ENCODE measurements around the gene MSMP. TPM values are rescaled to one million over a fixed set of nuclear protein-coding genes. Genes with fewer than 3 reads are reported as not detected.

The MSMP gene
- total and polyA plus RNA-seq, 2 donors (not counting 1 experiment from before 2014, with no cell fraction given), result 2.3 to 3.9 TPM

- peak overlapping the region; percentile 56 for H3K4me2 ChIP-seq (replicated peaks; ENCODE audit: low read depth, low read length, poor library complexity, severe bottlenecking)
- peak; percentile 96 for ATAC-seq (ENCODE audit: low read depth)
- no peak overlapping the region for H3K9ac ChIP-seq (ENCODE audit: low read length)
- H3K36me3 ChIP-seq (replicated peaks in 1 of 2; ENCODE audit: control extremely low read depth in 1 of 2, control insufficient read depth in 1 of 2, extremely low read depth in 1 of 2, insufficient read depth in 2 of 2, low read length in 1 of 2), result peaks cover 15 to 96% of the 10 kb centered on the region in 2 experiments
- peak overlapping the region; percentile 61 to 88 for H3K27ac ChIP-seq (ENCODE audit: low read length in 2 of 2)
- peaks cover 42% of the 10 kb centered on the region for H4K20me1 ChIP-seq (ENCODE audit: control insufficient read depth, insufficient read depth, low read length, poor library complexity, severe bottlenecking)
- peak overlapping the region; percentile 86 for H3K27ac Mint-ChIP-seq
- 28% methylated on average over 10 of the region's 15 CpGs for WGBS (ENCODE audit: insufficient coverage)
- ChIA-PET POLR2A (interaction anchor here (0.5 to 3.5 kb wide), 8 partner anchors 9 to 114 kb away, joined by 3 to 21 read pairs (median 4); partner anchors contain the start of genes CCDC107, CREB3, RMRP and TLN1), CTCF (interaction anchor here (0.7 to 20.4 kb wide), 9 partner anchors 12 to 115 kb away, joined by 3 to 195 read pairs (median 5); partner anchors contain the start of genes ARHGEF39, CCDC107, CREB3 and RMRP)
- H3K4me1 ChIP-seq (ENCODE audit: control insufficient read depth in 2 of 2, insufficient read depth in 2 of 2, low read length in 2 of 2), result peaks cover 16 to 24% of the 10 kb centered on the region in 2 donors
- DNase-seq, result peak; percentile 89
- peaks cover 39% of the 10 kb centered on the region for H3K79me2 ChIP-seq (ENCODE audit: control insufficient read depth, insufficient read depth, low read length)
- no peaks in the 10 kb centered on the region for H3K9me3 Mint-ChIP-seq (ENCODE audit: insufficient read depth)
- TF ChIP-seq CTCF (IDR thresholded peaks at IDR 0.05) (no peak), EZH2 (IDR thresholded peaks at IDR 0.05; ENCODE audit: borderline replicate concordance, insufficient read depth, low read depth, low read length, poor library complexity, severe bottlenecking) (no peak)
- H3K4me3 ChIP-seq (ENCODE audit: control extremely low read depth in 1 of 5, extremely low read depth in 1 of 5, insufficient read depth in 1 of 5, low read depth in 2 of 5, low read length in 4 of 5), result no peak overlapping the region
- peaks cover 26% of the 10 kb centered on the region for H3K4me1 Mint-ChIP-seq
- H3K27me3 Mint-ChIP-seq, result no peaks in the 10 kb centered on the region
- H3K27me3 ChIP-seq (replicated peaks in 1 of 4; ENCODE audit: control extremely low read depth in 1 of 4, control insufficient read depth in 3 of 4, insufficient read depth in 4 of 4, low read length in 3 of 4), result no peaks in the 10 kb centered on the region
- intact Hi-C loops (cut with micrococcal nuclease), result loop anchor here (1.0 to 2.0 kb wide), 6 partner anchors 13 to 115 kb away; partner anchors contain the start of genes CCDC107, CD72, CREB3 and RMRP
- H2AFZ ChIP-seq (ENCODE audit: insufficient read depth, low read depth, low read length, poor library complexity, severe bottlenecking), result no peak overlapping the region
- H3K9me3 ChIP-seq (ENCODE audit: control extremely low read depth in 1 of 3, control insufficient read depth in 2 of 3, insufficient read depth in 1 of 3, low read length in 2 of 3), result no peaks in the 10 kb centered on the region
- peak overlapping the region; percentile 29 for H3K4me3 Mint-ChIP-seq
Observed at GRCh38 chr9:35718721-35719511, 35.2 kb downstream of the MSMP start.
